HepG2 (cell line): Measurements from ENCODE around the gene STX4. TPM values are rescaled to one million over a fixed set of nuclear protein-coding genes. Genes with fewer than 3 reads are reported as not detected.

ENCODE experiments used
- EZH2 ChIP-seq: conservative IDR thresholded peaks from 2 replicates; pipeline ENCODE4 v1.6.1; 2012; ENCODE audit warnings: mild to moderate bottlenecking, low read depth, low read length, moderate library complexity
- FOXJ3 ChIP-seq: sonication (generic); formaldehyde crosslinking; IDR thresholded peaks from 2 replicates; pipeline ENCODE4 v1.4.0; 2020; ENCODE audit warnings: missing genetic modification reagents, mild to moderate bottlenecking, borderline replicate concordance
- HCFC1 ChIP-seq: fragments of 150-350 bp; IDR thresholded peaks from 2 replicates; pipeline ENCODE4 v1.6.1; 2014; ENCODE audit warnings: low read depth, low read length
- KLF13 ChIP-seq: sonication (generic); formaldehyde crosslinking; IDR thresholded peaks from 2 replicates; pipeline ENCODE4 v1.4.0; 2020; ENCODE audit warnings: mild to moderate bottlenecking, missing genetic modification reagents
- MATR3 ChIP-seq: sonication (generic); formaldehyde crosslinking; IDR thresholded peaks from 2 replicates; pipeline ENCODE4 v1.4.0; 2020; ENCODE audit warnings: missing genetic modification reagents
- NFIB ChIP-seq: sonication (generic); formaldehyde crosslinking; IDR thresholded peaks from 2 replicates; pipeline ENCODE4 v1.9.0; 2021; ENCODE audit warnings: missing genetic modification reagents, mild to moderate bottlenecking, borderline replicate concordance
- NR2F2 ChIP-seq: IDR thresholded peaks from 2 replicates; pipeline ENCODE4 v1.6.1; 2012; ENCODE audit warnings: low read depth, inconsistent platforms, borderline replicate concordance
- PAWR ChIP-seq: sonication (generic); formaldehyde crosslinking; IDR thresholded peaks from 2 replicates; pipeline ENCODE4 v1.4.0; 2020; ENCODE audit warnings: missing genetic modification reagents, mild to moderate bottlenecking, borderline replicate concordance
- RBFOX2 ChIP-seq: fragments of 200-400 bp; formaldehyde crosslinking; IDR thresholded peaks from 2 replicates; pipeline ENCODE4 v1.6.1; 2017; ENCODE audit warnings: low read depth, mild to moderate bottlenecking, low read length
- REL ChIP-seq: sonication (generic); formaldehyde crosslinking; conservative IDR thresholded peaks from 2 replicates; pipeline ENCODE4 v1.8.0; 2022; ENCODE audit warnings: mild to moderate bottlenecking, missing genetic modification reagents, moderate library complexity
- SNAPC2 ChIP-seq: sonication (generic); formaldehyde crosslinking; IDR thresholded peaks from 2 replicates; pipeline ENCODE4 v1.8.1; 2022; ENCODE audit warnings: mild to moderate bottlenecking, missing genetic modification reagents
- TEAD3 ChIP-seq: optimal IDR thresholded peaks from 2 replicates; pipeline ENCODE3; 2016; ENCODE audit warnings: borderline replicate concordance
- USF2 ChIP-seq, 2 experiments: sonication (generic) in 1 of 2; formaldehyde crosslinking in 1 of 2; IDR thresholded peaks; 2 replicates each; pipeline versions ENCODE4 v1.5.1 to v1.6.1; 2011 to 2020; ENCODE audit warnings: borderline replicate concordance in 1 of 2, low read depth in 1 of 2, low read length in 1 of 2, mild to moderate bottlenecking in 1 of 2, missing genetic modification reagents in 1 of 2, moderate library complexity in 1 of 2
- ZIK1 ChIP-seq: sonication (generic); formaldehyde crosslinking; IDR thresholded peaks from 2 replicates; pipeline ENCODE4 v1.5.0; 2020; ENCODE audit warnings: mild to moderate bottlenecking, low read depth, missing genetic modification reagents, borderline replicate concordance
- ZMAT5 ChIP-seq: sonication (generic); formaldehyde crosslinking; IDR thresholded peaks from 2 replicates; pipeline ENCODE4 v1.5.0; 2020; ENCODE audit warnings: mild to moderate bottlenecking, low read depth, missing genetic modification reagents, borderline replicate concordance
- ZNF17 ChIP-seq: sonication (generic); formaldehyde crosslinking; IDR thresholded peaks from 2 replicates; pipeline ENCODE4 v1.5.0; 2020; ENCODE audit warnings: mild to moderate bottlenecking, missing genetic modification reagents
- ZNF235 ChIP-seq: sonication (generic); formaldehyde crosslinking; IDR thresholded peaks from 2 replicates; pipeline ENCODE4 v1.8.1; 2023; ENCODE audit warnings: mild to moderate bottlenecking, missing genetic modification reagents, borderline replicate concordance
- ZNF746 ChIP-seq: sonication (generic); formaldehyde crosslinking; IDR thresholded peaks from 2 replicates; pipeline ENCODE4 v1.8.0; 2022; ENCODE audit warnings: mild to moderate bottlenecking, missing genetic modification reagents
- polyA plus RNA-seq, 8 experiments: library from polyadenylated mRNA; depleted of rRNA in 3 of 8; stranded (reverse) in 7 of 8; unstranded in 1 of 8; fragments of >200 nt; fragmentation: Illumina TruSeq in 4 of 8; extraction: Trizol in 4 of 8; gene quantifications; 2 replicates each; pipeline versions ENCODE4 v1.2.1 to v1.2.3, GENCODE V29; 2011 to 2016; ENCODE audit warnings: low read depth in 4 of 8, missing spikeins in 1 of 8, mixed read lengths in 1 of 8; ENCODE audit not compliant: insufficient read depth in 1 of 8
- total RNA-seq, 5 experiments: library from RNA; depleted of rRNA; stranded (reverse); fragments of >200 nt; fragmentation: Illumina TruSeq; extraction: Trizol; gene quantifications; 2 replicates each; pipeline ENCODE4 v1.2.3, GENCODE V29; 2016; ENCODE audit warnings: low read depth in 1 of 5
- TF ChIP-seq, protein P1 (sequence below): sonication (generic); formaldehyde crosslinking; IDR thresholded peaks from 2 replicates; pipeline ENCODE4 v1.8.1; 2023; ENCODE audit warnings: mild to moderate bottlenecking, missing genetic modification reagents
- TF ChIP-seq, protein P2 (sequence below): sonication (generic); formaldehyde crosslinking; IDR thresholded peaks from 2 replicates; pipeline ENCODE4 v1.4.0; 2020; ENCODE audit warnings: missing genetic modification reagents, borderline replicate concordance

STX4 gene
- total and polyA plus RNA-seq, 2 of the 13 experiments (the other 11 are each of a cell fraction or from before 2014, with no cell fraction given), result 29.2 to 34.6 TPM

- TF ChIP-seq MATR3 (CRISPR knock-in tag), result no peak
- 0 out of 2 replicates have a peak, but pooled peaks have one; percentile 14 for TF ChIP-seq ZNF235
- TF ChIP-seq ZMAT5, result no peak
- no peak for TF ChIP-seq NFIB (CRISPR knock-in tag)
- no peak for TF ChIP-seq EZH2
- TF ChIP-seq HCFC1, result no peak
- TF ChIP-seq NR2F2, result peak; percentile 57; the same call in 1 of the 2 replicates
- no peak for TF ChIP-seq FOXJ3 (CRISPR knock-in tag)
- peak; percentile 50; the same call in 1 of the 2 replicates for TF ChIP-seq ZNF746
- TF ChIP-seq PAWR (CRISPR knock-in tag), result no peak
- TF ChIP-seq, protein P1, sequence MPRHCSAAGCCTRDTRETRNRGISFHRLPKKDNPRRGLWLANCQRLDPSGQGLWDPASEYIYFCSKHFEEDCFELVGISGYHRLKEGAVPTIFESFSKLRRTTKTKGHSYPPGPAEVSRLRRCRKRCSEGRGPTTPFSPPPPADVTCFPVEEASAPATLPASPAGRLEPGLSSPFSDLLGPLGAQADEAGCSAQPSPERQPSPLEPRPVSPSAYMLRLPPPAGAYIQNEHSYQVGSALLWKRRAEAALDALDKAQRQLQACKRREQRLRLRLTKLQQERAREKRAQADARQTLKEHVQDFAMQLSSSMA (CRISPR knock-in tag), result no peak
- no peak for TF ChIP-seq KLF13 (CRISPR knock-in tag)
- peak; percentile 77 for TF ChIP-seq RBFOX2
- 0 out of 2 replicates have a peak, but pooled peaks have one; percentile 18 for TF ChIP-seq REL (CRISPR knock-in tag)
- no peak for TF ChIP-seq ZNF17 (CRISPR knock-in tag)
- peak; percentile 80 for TF ChIP-seq TEAD3 (CRISPR knock-in tag)
- TF ChIP-seq ZIK1 (CRISPR knock-in tag), result no peak
- TF ChIP-seq SNAPC2 (CRISPR knock-in tag), result no peak
- TF ChIP-seq, protein P2, sequence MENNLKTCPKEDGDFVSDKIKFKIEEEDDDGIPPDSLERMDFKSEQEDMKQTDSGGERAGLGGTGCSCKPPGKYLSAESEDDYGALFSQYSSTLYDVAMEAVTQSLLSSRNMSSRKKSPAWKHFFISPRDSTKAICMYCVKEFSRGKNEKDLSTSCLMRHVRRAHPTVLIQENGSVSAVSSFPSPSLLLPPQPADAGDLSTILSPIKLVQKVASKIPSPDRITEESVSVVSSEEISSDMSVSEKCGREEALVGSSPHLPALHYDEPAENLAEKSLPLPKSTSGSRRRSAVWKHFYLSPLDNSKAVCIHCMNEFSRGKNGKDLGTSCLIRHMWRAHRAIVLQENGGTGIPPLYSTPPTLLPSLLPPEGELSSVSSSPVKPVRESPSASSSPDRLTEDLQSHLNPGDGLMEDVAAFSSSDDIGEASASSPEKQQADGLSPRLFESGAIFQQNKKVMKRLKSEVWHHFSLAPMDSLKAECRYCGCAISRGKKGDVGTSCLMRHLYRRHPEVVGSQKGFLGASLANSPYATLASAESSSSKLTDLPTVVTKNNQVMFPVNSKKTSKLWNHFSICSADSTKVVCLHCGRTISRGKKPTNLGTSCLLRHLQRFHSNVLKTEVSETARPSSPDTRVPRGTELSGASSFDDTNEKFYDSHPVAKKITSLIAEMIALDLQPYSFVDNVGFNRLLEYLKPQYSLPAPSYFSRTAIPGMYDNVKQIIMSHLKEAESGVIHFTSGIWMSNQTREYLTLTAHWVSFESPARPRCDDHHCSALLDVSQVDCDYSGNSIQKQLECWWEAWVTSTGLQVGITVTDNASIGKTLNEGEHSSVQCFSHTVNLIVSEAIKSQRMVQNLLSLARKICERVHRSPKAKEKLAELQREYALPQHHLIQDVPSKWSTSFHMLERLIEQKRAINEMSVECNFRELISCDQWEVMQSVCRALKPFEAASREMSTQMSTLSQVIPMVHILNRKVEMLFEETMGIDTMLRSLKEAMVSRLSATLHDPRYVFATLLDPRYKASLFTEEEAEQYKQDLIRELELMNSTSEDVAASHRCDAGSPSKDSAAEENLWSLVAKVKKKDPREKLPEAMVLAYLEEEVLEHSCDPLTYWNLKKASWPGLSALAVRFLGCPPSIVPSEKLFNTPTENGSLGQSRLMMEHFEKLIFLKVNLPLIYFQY (CRISPR knock-in tag), result peak; percentile 73; the same call in 1 of the 2 replicates
- no peak for TF ChIP-seq USF2 (IDR thresholded peaks at IDR 0.05; ENCODE audit: low read depth, low read length)
- no peak for TF ChIP-seq USF2 (CRISPR knock-in tag; IDR thresholded peaks at IDR 0.05; ENCODE audit: borderline replicate concordance)
Measured at GRCh38 chr16:30984669-30985400, 48.5 kb upstream of the STX4 start, which contains the start of gene HSD3B7 (continued).
